ENCODE data around the gene PPP2R5E.

Gene PPP2R5E

DNA sequence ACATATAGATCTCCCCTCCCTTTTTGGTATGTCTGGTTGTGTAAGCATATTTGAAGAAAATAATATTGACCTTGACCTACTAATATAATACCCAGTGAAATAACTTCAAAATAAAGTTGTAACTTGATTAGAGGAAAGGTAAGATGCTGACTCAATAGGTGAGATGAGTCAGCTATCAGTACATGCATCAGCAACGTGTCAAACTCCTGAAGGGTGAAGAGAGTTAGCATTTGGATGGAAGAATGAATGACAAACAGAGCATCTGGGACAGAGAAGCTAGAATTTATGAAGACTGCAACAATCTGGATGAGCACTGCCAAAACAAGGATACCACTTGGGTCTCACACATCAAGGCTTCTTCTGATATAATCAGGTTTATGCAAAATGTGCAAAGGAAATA is 74.9 kb downstream of the PPP2R5E start:
- no peak for DNase-seq

DNA sequence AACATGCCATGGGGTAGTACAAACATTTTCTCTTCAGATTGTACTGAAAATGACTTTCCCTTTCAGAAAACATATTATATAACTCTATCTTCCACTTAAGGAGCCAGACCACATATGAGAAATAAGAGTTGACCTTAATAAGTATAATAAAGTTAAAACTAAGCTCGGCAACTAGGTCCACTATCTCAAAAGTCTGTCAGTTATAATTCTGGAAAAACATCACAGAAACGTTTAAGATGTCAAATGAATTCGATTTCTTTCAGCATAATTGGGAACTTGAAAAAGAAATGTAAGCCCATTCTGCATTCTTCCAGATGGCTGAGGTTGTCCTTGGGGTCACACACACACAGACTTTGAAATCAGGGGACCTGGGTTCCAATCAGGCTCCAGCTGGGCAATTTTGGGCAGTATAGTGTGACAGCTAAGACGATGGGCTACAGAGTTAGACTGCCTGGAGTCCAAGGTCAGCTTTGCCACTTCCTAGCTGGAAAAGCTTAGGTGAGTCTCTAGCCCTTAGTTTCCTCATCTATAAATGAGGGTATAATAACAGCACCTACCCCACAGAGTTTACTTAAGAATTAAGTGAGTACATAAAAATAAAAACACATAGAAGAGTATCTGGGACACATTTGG is 75.6 kb downstream of the PPP2R5E start:
- DNase-seq, result no peak

DNA sequence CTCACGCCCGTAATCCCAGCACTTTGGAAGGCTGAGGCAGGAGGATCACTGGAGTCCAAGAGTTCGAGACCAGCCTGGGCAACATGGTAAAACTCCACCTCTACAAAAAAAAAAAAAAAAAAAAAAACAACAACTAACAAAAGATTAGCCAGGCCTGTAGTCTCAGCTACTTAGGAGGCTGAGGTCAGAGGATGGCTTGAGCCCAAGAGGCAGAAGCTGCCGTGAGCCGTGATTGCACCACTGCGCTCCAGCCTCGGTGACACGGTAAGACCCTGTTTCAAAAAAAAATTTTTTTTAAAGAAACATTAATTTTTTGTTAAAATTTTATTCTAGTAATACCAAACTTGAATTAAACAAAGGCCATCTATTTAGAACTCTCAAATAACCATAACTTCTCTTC is 77.8 kb downstream of the PPP2R5E start:
- DNase-seq, result no peak

DNA sequence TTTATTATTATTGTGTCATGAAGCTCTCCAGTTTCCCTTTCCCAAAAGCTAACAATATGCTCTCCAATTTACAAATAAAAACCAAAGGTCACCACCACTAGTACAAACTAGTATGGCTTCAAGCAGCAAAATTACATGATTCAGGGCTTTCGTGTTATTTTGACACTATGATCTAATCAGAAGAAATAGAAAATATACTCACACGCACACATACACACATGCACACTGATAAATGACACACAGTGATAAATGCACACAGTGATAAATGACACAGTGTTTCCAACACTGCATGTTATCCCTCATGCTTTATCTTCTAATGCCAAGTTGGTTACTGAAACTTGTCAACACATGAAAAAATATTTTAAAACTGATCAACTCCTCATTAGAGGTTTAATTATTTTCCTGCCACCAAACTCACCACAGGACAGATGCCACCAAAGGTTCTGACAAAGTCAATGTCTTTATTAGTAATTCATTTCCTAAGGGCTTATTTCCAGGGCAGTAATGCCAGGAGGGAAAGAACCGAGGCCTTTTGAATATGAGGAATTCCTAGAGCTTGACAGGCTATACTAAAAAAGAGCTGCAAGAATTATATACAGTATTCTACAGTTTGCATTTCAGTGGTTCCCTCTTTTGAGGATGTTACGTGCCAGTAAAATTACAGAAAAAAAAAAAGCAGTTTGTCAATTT is 82.4 kb downstream of the PPP2R5E start:
- no peak for DNase-seq

- DNase-seq, result no peak
Observed at GRCh38 chr14:63459738-63460137, 83.4 kb downstream of the PPP2R5E start.

DNA sequence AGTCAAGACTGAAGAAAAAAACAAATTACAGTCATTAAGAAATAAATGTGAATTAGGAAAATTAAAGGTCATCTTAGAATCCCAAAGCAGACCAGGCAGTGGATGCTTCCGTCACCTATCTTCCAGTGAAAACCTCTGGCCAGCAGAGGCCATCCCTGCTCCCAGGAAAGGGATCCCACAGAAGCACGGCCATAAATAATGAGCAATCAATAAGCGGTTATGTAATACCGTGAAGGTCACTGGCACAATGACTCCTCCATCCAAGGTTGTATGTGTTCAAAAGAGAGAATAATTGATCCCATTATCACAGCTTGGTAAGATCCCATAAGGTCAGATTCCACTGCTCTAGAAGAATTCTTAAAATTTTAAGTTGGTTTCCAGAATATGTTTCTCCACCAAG is 85.7 kb downstream of the PPP2R5E start:
- DNase-seq, result no peak

GRCh38 chr14:63454863-63455622 is 88.1 kb downstream of the PPP2R5E start:
- no peak for DNase-seq

- no peak for DNase-seq
Observed at GRCh38 chr14:63454436-63454835, 88.7 kb downstream of the PPP2R5E start.

- DNase-seq, result no peak
Observed at GRCh38 chr14:63453443-63453936, 89.7 kb downstream of the PPP2R5E start.

DNA sequence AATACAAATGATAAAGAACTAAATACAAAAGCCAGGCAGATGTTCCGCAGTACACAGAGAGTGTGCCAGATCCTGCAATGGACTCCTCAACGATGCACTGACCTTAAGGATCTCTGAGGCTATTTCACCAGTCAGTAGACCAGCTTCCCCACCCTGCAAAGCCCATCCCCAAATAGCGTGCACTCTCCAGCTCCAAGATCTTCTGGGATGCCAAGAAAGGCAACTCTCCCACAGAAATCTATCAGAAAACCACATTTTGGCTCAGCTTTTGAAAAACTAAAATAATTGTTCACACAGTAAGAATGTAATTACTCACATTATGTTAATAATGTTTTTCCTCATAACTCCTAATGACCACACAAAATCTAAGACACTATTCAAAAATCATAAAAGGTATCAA is 90.4 kb downstream of the PPP2R5E start:
- no peak for DNase-seq

DNA sequence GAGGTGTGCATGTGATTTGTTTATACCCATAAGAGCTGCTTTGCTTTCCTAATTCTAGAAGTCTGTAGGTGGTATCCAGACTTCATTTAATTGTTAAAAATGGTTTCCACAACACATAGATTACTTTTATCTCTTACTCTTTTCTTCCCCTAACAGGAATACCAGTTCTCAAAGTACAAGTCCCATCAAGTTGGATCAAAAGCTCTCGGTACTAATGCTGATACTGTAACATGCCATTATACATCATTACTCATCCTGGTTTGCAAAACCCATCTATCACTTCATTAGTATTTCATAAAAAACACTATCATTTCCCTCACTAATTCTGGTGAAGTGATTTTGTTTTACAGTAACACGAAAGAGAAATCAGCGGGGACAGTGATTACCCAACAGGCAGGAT is 94.3 kb downstream of the PPP2R5E start:
- no peak for DNase-seq

GRCh38 chr14:63444588-63444987 is 98.6 kb downstream of the PPP2R5E start:
- DNase-seq, result no peak

DNA sequence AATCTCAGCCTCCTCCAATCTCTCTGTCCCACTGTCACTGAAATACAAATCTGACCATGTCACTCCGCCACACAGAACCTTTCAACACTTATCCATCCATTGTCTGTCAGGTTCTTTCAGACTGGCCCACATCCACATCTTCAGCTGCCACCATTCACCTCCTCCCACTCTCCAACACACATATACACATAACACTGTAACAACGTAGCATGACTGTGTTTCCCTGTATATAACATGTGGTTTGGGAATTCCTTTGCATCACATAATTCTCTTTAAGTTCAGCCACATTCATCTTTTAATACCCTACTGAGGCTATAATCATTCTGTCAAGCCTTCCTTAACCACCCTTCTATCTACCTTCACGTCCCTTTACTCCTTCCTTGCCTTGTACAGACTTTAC is 99.2 kb downstream of the PPP2R5E start:
- no peak for DNase-seq

- no peak for DNase-seq
Observed at GRCh38 chr14:63443361-63443760, 99.8 kb downstream of the PPP2R5E start.

DNA sequence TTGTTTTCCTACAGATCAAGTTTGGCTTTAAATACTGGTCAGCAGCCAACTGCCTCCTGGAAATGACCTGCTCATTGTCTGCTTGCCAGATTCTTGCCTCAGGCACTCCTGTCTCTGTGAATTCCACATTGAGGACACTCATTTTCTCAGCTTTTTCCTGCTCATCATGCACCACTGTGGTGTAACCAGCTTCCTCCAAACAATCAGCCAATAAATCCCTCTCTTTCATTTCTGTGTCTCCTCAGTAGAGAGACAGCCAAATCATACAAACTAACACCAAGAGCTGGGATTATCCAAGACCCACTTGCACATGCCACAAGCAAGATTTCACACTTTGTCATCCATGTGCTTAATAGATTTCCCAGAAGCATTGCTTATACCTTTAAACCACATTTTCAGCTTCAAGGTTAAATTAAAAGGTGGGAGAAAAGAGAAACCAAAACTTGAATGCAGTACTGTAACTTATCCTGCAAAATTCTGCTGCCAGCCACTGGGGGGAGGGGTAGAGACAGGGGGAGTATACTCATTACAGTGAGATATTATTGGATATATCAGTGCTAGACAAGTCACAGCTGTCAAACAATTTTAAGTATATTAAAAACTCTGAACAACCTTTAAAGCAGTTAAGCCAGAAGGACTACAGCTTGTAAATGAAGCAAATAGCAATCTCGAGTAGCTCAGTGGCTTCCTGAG is 105.0 kb downstream of the PPP2R5E start:
- DNase-seq, result peak; percentile 25

DNA sequence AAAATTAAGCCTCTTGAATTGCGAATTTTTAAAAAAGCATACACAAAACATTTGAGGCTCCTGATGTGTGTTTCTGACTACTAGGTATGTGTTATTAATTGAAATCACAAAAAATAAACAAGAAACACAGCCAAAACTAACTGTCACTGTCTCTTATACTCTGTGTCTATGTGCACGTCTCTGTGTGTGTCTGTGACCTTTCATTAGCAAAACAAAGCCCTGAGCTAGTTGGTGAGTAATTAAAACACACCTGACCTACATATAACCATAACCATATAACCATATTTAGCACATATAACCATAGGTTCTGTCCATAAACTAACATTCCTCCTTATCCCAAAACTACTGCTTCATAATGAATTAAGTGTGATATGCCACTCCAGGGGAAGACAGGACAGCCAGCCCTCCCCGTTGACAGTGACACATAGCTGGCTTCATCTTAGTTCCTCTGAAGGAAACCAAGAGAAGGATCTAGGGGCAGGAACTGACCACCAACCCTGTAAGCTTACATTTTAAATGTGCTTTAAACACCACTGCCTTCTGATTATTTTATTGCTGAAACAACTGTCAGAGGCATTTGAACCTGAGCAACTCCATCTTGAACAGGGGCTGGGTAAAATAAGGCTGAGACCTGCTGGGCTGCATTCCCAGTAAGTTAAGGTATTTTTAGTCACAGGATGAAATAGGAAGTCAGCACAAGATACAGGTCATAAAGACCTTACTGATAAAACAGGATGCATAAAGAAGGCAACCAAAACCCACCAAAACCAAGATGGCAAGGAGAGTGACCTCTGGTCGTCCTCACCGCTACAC is 106.7 kb downstream of the PPP2R5E start:
- no peak for DNase-seq

GRCh38 chr14:63435838-63436237 is 107.3 kb downstream of the PPP2R5E start:
- DNase-seq, result no peak

GRCh38 chr14:63435204-63435603 is 108.0 kb downstream of the PPP2R5E start:
- no peak for DNase-seq

GRCh38 chr14:63432888-63433552 is 110.2 kb downstream of the PPP2R5E start:
- DNase-seq, result no peak

GRCh38 chr14:63432228-63432627 is 110.9 kb downstream of the PPP2R5E start:
- no peak for DNase-seq

DNA sequence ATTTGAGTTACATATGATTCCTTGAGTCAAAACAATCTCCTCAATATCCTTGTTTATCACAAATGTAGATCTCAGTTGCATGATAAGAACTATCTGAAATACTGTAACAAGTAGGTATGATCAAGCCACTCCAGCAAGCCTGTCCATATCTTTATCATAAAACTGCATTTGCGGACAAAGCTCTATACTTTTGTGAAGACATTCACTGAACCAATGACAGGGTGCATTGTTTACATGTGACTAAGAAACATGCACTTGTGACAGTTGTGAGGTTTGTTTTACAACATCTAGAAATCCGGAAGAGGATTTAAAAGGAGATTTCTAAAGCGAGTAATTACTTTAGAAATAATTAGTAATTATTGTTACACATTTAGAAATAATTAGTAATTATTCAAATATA is 111.7 kb downstream of the PPP2R5E start:
- DNase-seq, result no peak

- no peak for DNase-seq
Observed at GRCh38 chr14:63428486-63428885, 114.7 kb downstream of the PPP2R5E start.
